Measurements from ENCODE around the gene TMEM256.
"Not testable (repeated sequence)": the region's sequence is repeated elsewhere in the genome, so short reads cannot be mapped to it uniquely, and the experiment has no call there.

TMEM256 gene

GRCh38 chr17:7367083-7367482 lies 36.8 kb downstream of the TMEM256 start:
- no peaks in the 10 kb centered on the region for H3K9me3 ChIP-seq
- H3K27me3 ChIP-seq = no peaks in the 10 kb centered on the region
- no peak for DNase-seq
- H3K4me1 ChIP-seq = no peaks in the 10 kb centered on the region
- H3K36me3 ChIP-seq = no peaks in the 10 kb centered on the region
- H3K4me3 ChIP-seq (ENCODE audit: low read depth, low read length) = no peak overlapping the region
- TF ChIP-seq CTCF (IDR thresholded peaks at IDR 0.05; ENCODE audit: low read depth, low read length) = no peak

GRCh38 chr17:7365963-7366362 lies 37.9 kb downstream of the TMEM256 start:
- H3K9me3 ChIP-seq = not testable (repeated sequence)

GRCh38 chr17:7363311-7363710 lies 40.6 kb downstream of the TMEM256 start:
- Histone ChIP-seq H3K36me3 (no peaks in the 10 kb centered on the region), H3K4me3 (ENCODE audit: low read depth, low read length) (no peak overlapping the region), H3K9me3 (no peaks in the 10 kb centered on the region), H3K27me3 (no peaks in the 10 kb centered on the region), H3K4me1 (no peaks in the 10 kb centered on the region)
- DNase-seq = no peak
- TF ChIP-seq CTCF (IDR thresholded peaks at IDR 0.05; ENCODE audit: low read depth, low read length) = no peak

More at GRCh38 chr17:7365963-7366362, 37.9 kb downstream of the TMEM256 start:
- not testable (repeated sequence) for DNase-seq; H3K27me3 ChIP-seq; H3K4me3 ChIP-seq (ENCODE audit: low read depth, low read length); H3K4me1 ChIP-seq; H3K36me3 ChIP-seq

- Histone ChIP-seq H3K9me3 (no peaks in the 10 kb centered on the region), H3K4me1 (no peaks in the 10 kb centered on the region), H3K36me3 (no peaks in the 10 kb centered on the region), H3K27me3 (no peaks in the 10 kb centered on the region), H3K4me3 (ENCODE audit: low read depth, low read length) (no peak overlapping the region)
- no peak for TF ChIP-seq CTCF (IDR thresholded peaks at IDR 0.05; ENCODE audit: low read depth, low read length)
- DNase-seq = no peak
These were observed 42.0 kb downstream of the TMEM256 start for GRCh38 chr17:7361906-7362305.

GRCh38 chr17:7357381-7357780 lies 46.5 kb downstream of the TMEM256 start:
- no peak for TF ChIP-seq CTCF (IDR thresholded peaks at IDR 0.05; ENCODE audit: low read depth, low read length)
- H3K9me3 ChIP-seq = no peaks in the 10 kb centered on the region

GRCh38 chr17:7356756-7357155 lies 47.1 kb downstream of the TMEM256 start:
- Histone ChIP-seq H3K36me3 (no peaks in the 10 kb centered on the region), H3K9me3 (no peaks in the 10 kb centered on the region), H3K4me3 (ENCODE audit: low read depth, low read length) (no peak overlapping the region), H3K27me3 (no peaks in the 10 kb centered on the region), H3K4me1 (no peaks in the 10 kb centered on the region)
- no peak for TF ChIP-seq CTCF (IDR thresholded peaks at IDR 0.05; ENCODE audit: low read depth, low read length)
- DNase-seq = no peak

More at GRCh38 chr17:7357381-7357780, 46.5 kb downstream of the TMEM256 start:
- Histone ChIP-seq H3K4me3 (ENCODE audit: low read depth, low read length) (no peak overlapping the region), H3K36me3 (no peaks in the 10 kb centered on the region), H3K4me1 (no peaks in the 10 kb centered on the region), H3K27me3 (no peaks in the 10 kb centered on the region)
- no peak for DNase-seq

GRCh38 chr17:7356072-7356549 lies 47.8 kb downstream of the TMEM256 start:
- H3K36me3 ChIP-seq = no peaks in the 10 kb centered on the region
- TF ChIP-seq CTCF (IDR thresholded peaks at IDR 0.05; ENCODE audit: low read depth, low read length) = peak; percentile 71
- no peak overlapping the region for H3K4me3 ChIP-seq (ENCODE audit: low read depth, low read length)
- no peaks in the 10 kb centered on the region for H3K9me3 ChIP-seq
- no peaks in the 10 kb centered on the region for H3K4me1 ChIP-seq
- no peaks in the 10 kb centered on the region for H3K27me3 ChIP-seq
- peak; percentile 77 for DNase-seq
